ENCODE data around the gene CSF2RB.

The CSF2RB gene

GRCh38 chr22:36913427-36914389 lies at the start of gene CSF2RB:
CSF2RB (plus strand) TSS chr22:36913628; CDS start chr22:36922208, 8,580 bp downstream.
- no peak for DNase-seq (ENCODE audit: low read depth in 2 of 2)

- no peak for DNase-seq (ENCODE audit: low read depth in 2 of 2)
Measured at GRCh38 chr22:36863979-36864378, 49.4 kb upstream of the CSF2RB start.

GRCh38 chr22:36864454-36865215 lies 48.8 kb upstream of the CSF2RB start:
- DNase-seq (ENCODE audit: low read depth in 2 of 2) = no peak

GRCh38 chr22:36865346-36865745 lies 48.1 kb upstream of the CSF2RB start:
- DNase-seq (ENCODE audit: low read depth in 2 of 2) = no peak

- no peak for DNase-seq (ENCODE audit: low read depth in 2 of 2)
Measured at GRCh38 chr22:36867695-36868094, 45.7 kb upstream of the CSF2RB start.

- DNase-seq (ENCODE audit: low read depth in 2 of 2) = no peak
Measured at GRCh38 chr22:36868546-36869181, 44.8 kb upstream of the CSF2RB start.

GRCh38 chr22:36870250-36870649 lies 43.2 kb upstream of the CSF2RB start:
- DNase-seq (ENCODE audit: low read depth in 2 of 2) = no peak

- no peak for DNase-seq (ENCODE audit: low read depth in 2 of 2)
Measured at GRCh38 chr22:36871669-36872081, 41.8 kb upstream of the CSF2RB start.

GRCh38 chr22:36872084-36872483 lies 41.3 kb upstream of the CSF2RB start:
- DNase-seq (ENCODE audit: low read depth in 2 of 2) = no peak

- DNase-seq (ENCODE audit: low read depth in 2 of 2) = no peak
Measured at GRCh38 chr22:36872866-36873498, 40.4 kb upstream of the CSF2RB start.

GRCh38 chr22:36873614-36874308 lies 39.7 kb upstream of the CSF2RB start:
- no peak for DNase-seq (ENCODE audit: low read depth in 2 of 2)

GRCh38 chr22:36874309-36874696 lies 39.1 kb upstream of the CSF2RB start:
- DNase-seq (ENCODE audit: low read depth in 2 of 2) = no peak

- no peak for DNase-seq (ENCODE audit: low read depth in 2 of 2)
Measured at GRCh38 chr22:36874736-36875135, 38.7 kb upstream of the CSF2RB start.

- no peak for DNase-seq (ENCODE audit: low read depth in 2 of 2)
Measured at GRCh38 chr22:36875741-36876140, 37.7 kb upstream of the CSF2RB start.

GRCh38 chr22:36879775-36880174 lies 33.7 kb upstream of the CSF2RB start:
- no peak for DNase-seq (ENCODE audit: low read depth in 2 of 2)

GRCh38 chr22:36881504-36882245 lies 31.8 kb upstream of the CSF2RB start:
- no peak for DNase-seq (ENCODE audit: low read depth in 2 of 2)

GRCh38 chr22:36884349-36885158 lies 28.9 kb upstream of the CSF2RB start:
- no peak for DNase-seq (ENCODE audit: low read depth in 2 of 2)

GRCh38 chr22:36885474-36885873 lies 28.0 kb upstream of the CSF2RB start:
- DNase-seq (ENCODE audit: low read depth in 2 of 2) = no peak

GRCh38 chr22:36886016-36886415 lies 27.4 kb upstream of the CSF2RB start:
- no peak for DNase-seq (ENCODE audit: low read depth in 2 of 2)

- DNase-seq (ENCODE audit: low read depth in 2 of 2) = no peak
Measured at GRCh38 chr22:36887162-36887561, 26.3 kb upstream of the CSF2RB start.

All from stimulated activated CD4-positive, alpha-beta T cell treated with anti-CD3 and anti-CD28 coated beads, Interleukin-1b, Interleukin-23, amount 100 ng/mL, for 1 hour (primary cell).